K562 (cell line): ENCODE data around the gene LCN12. TPM values are rescaled to one million over a fixed set of nuclear protein-coding genes. Genes with fewer than 3 reads are reported as not detected.

Source experiments
- ATAC-seq: fragments of 200-7000 bp; cut with Tn5 transposase; 3 replicates; pipeline ENCODE4 v1.9.1; 2020; ENCODE audit warnings: moderate library complexity
- BruUV-seq: library from RNA; stranded (reverse); fragments of 400-500 nt; replicated peaks from 2 replicates; lab custom pipeline; 2021; lab: Mats Ljungman, UMichigan
- CTCF ChIA-PET: fragments of 300-600 bp; formaldehyde crosslinking; extraction: SDS; loops from one replicate; lab custom pipeline; 2021; ENCODE audit warnings: low intra/inter-chr PET ratio; lab: Yijun Ruan, JAX
- POLR2A ChIA-PET: fragments of 300-600, 350-650 bp; sonication (Branson Sonifier 250); formaldehyde crosslinking; extraction: SDS; loops from one replicate; lab custom pipeline; 2021; ENCODE audit warnings: antibody characterized with exemption, inconsistent platforms; lab: Yijun Ruan, JAX
- DNase-seq, 4 experiments: peaks; one replicate each; pipeline versions ENCODE4 v3.0.0 to v3.0.0-alpha.2; 2011 to 2018; ENCODE audit warnings: low spot score in 3 of 4, mixed read lengths in 3 of 4; ENCODE audit errors: extremely low read depth in 1 of 4
- FAIRE-seq: peaks from 2 replicates; lab custom pipeline; 2011; peaks lifted over from hg19 to GRCh38; lab: Jason Lieb, UNC
- H2AFZ ChIP-seq: 2 replicates; pipeline ENCODE4 v1.6.0; 2011; ENCODE audit warnings: low read depth, low read length, control low read depth, inconsistent platforms
- H3K27ac ChIP-seq: fragments of 200-600 bp; 3 replicates; pipeline ENCODE4 v1.8.0; 2011; ENCODE audit warnings: low read depth, mild to moderate bottlenecking, control low read depth, inconsistent platforms, low read length, moderate library complexity, mixed read lengths; ENCODE audit errors: extremely low read depth
- H3K27me3 ChIP-seq, 2 experiments: fragments of 300-600 bp in 1 of 2; 2 replicates in 1 of 2; 3 replicates in 1 of 2; pipeline versions ENCODE4 v1.6.0 to v1.8.0; 2011; ENCODE audit warnings: inconsistent platforms in 2 of 2, low read length in 2 of 2, mild to moderate bottlenecking in 1 of 2, mixed read lengths in 1 of 2, moderate library complexity in 1 of 2; ENCODE audit not compliant: control insufficient read depth in 2 of 2, insufficient read depth in 2 of 2
- H3K36me3 ChIP-seq: fragments of 300-600 bp; 3 replicates; pipeline ENCODE4 v1.8.0; 2011; ENCODE audit warnings: mild to moderate bottlenecking, low read length, inconsistent platforms; ENCODE audit not compliant: control insufficient read depth, insufficient read depth
- H3K4me1 ChIP-seq, 2 experiments: fragments of 200-600 bp in 1 of 2; replicated peaks in 1 of 2; 2 replicates in 1 of 2; 3 replicates in 1 of 2; pipeline versions ENCODE4 v1.5.1 to v1.8.0; 2011; ENCODE audit warnings: inconsistent platforms in 2 of 2, low read length in 2 of 2, mild to moderate bottlenecking in 1 of 2, mixed read lengths in 1 of 2, moderate library complexity in 1 of 2; ENCODE audit not compliant: control insufficient read depth in 2 of 2, insufficient read depth in 2 of 2
- H3K4me2 ChIP-seq: 2 replicates; pipeline ENCODE4 v1.6.1; 2011; ENCODE audit warnings: low read length, control low read depth, inconsistent platforms, mixed read lengths; ENCODE audit not compliant: insufficient read depth
- H3K4me3 ChIP-seq: fragments of 200-600 bp; sonication (generic), shearing (Covaris generic); 2 replicates; pipeline ENCODE4 v1.5.1; 2016; ENCODE audit warnings: control low read depth, inconsistent platforms
- H3K79me2 ChIP-seq: fragments of 200-600 bp; 3 replicates; pipeline ENCODE4 v1.8.0; 2011; ENCODE audit warnings: low read length, inconsistent platforms; ENCODE audit not compliant: control insufficient read depth, insufficient read depth
- H3K9ac ChIP-seq, 2 experiments: 2 replicates each; pipeline versions ENCODE4 v1.6.0 to v1.6.1; 2011; ENCODE audit warnings: low read depth in 2 of 2, low read length in 2 of 2, control low read depth in 1 of 2, inconsistent platforms in 1 of 2, mild to moderate bottlenecking in 1 of 2, mixed read lengths in 1 of 2; ENCODE audit not compliant: insufficient read depth in 1 of 2
- H3K9me1 ChIP-seq: one replicate; pipeline ENCODE4 v1.6.0; 2011; ENCODE audit warnings: inconsistent platforms, mild to moderate bottlenecking, low read length, moderate library complexity; ENCODE audit not compliant: control insufficient read depth, insufficient read depth
- H3K9me3 ChIP-seq: replicated peaks from 2 replicates; pipeline ENCODE4 v1.5.1; 2011; ENCODE audit warnings: low read depth, low read length, inconsistent platforms; ENCODE audit not compliant: control insufficient read depth, insufficient read depth
- H4K20me1 ChIP-seq: replicated peaks from 2 replicates; pipeline ENCODE4 v1.6.1; 2011; ENCODE audit warnings: low read length, inconsistent platforms, mixed read lengths; ENCODE audit not compliant: control insufficient read depth, insufficient read depth
- BACH1 ChIP-seq: fragments of 200-800 bp; sonication (Bioruptor generic); IDR thresholded peaks from 2 replicates; pipeline ENCODE4 v1.6.1; 2016; ENCODE audit warnings: missing genetic modification characterization, missing compliant biosample characterization
- CHAMP1 ChIP-seq: fragments of 450-650 bp; IDR thresholded peaks from 2 replicates; pipeline ENCODE4 v1.6.1; 2016; ENCODE audit warnings: mild to moderate bottlenecking
- ETV1 ChIP-seq: fragments of 450-650 bp; conservative IDR thresholded peaks from 2 replicates; pipeline ENCODE4 v1.6.1; 2016; ENCODE audit warnings: missing genetic modification characterization, control low read depth, low read depth, missing compliant biosample characterization
- HNRNPLL ChIP-seq: fragments of 200-400 bp; formaldehyde crosslinking; IDR thresholded peaks from 2 replicates; pipeline ENCODE4 v1.6.1; 2017; ENCODE audit warnings: low read length, low read depth, mild to moderate bottlenecking; ENCODE audit not compliant: poor library complexity, severe bottlenecking
- IFI16 ChIP-seq: fragments of 250-450 bp; sonication (Bioruptor Pico); IDR thresholded peaks from 2 replicates; pipeline ENCODE4 v2.1.2; 2022; ENCODE audit warnings: mild to moderate bottlenecking, inconsistent platforms
- L3MBTL2 ChIP-seq: fragments of 450-650 bp; IDR thresholded peaks from 2 replicates; pipeline ENCODE4 v1.6.1; 2016; ENCODE audit warnings: mild to moderate bottlenecking, moderate library complexity
- PCBP2 ChIP-seq: fragments of 200-400 bp; formaldehyde crosslinking; IDR thresholded peaks from 2 replicates; pipeline ENCODE4 v1.6.1; 2018; ENCODE audit warnings: low read length, low read depth, mild to moderate bottlenecking, moderate library complexity; ENCODE audit not compliant: poor library complexity, severe bottlenecking
- POLR2G ChIP-seq: fragments of 200-400 bp; formaldehyde crosslinking; IDR thresholded peaks from 2 replicates; pipeline ENCODE4 v1.6.1; 2017; ENCODE audit warnings: low read depth, mild to moderate bottlenecking, antibody characterized with exemption, low read length, moderate library complexity
- SIN3B ChIP-seq: fragments of 450-650 bp; IDR thresholded peaks from 2 replicates; pipeline ENCODE4 v1.6.1; 2017; ENCODE audit warnings: low read depth, mild to moderate bottlenecking, moderate library complexity
- TEAD2 ChIP-seq: fragments of 450-650 bp; IDR thresholded peaks from 2 replicates; pipeline ENCODE4 v1.6.1; 2016; ENCODE audit warnings: missing genetic modification characterization, control low read depth, missing compliant biosample characterization
- ZNF408 ChIP-seq: fragments of 250-450 bp; sonication (Bioruptor Pico); IDR thresholded peaks from 2 replicates; pipeline ENCODE4 v1.4.0; 2020; ENCODE audit warnings: low read depth, mild to moderate bottlenecking, moderate library complexity
- WGBS: fragments of 100-300 bp; shearing (Covaris generic); methylation state at CpG from one replicate; pipeline ENCODE4 v1.1.6; 2016; ENCODE audit warnings: low coverage, mixed read lengths; ENCODE audit not compliant: insufficient coverage; ENCODE audit errors: missing lambda C conversion rate; 5-methylcytosine and 5-hydroxymethylcytosine counted together
- in situ Hi-C: fragments of 300-500 bp; cut with MboI; formaldehyde crosslinking; loops from 4 replicates; pipeline ENCODE4 v1.15.0; 2018; ENCODE audit warnings: inconsistent platforms, mixed read lengths
- intact Hi-C: fragments of 100-400 bp; cut with micrococcal nuclease; formaldehyde crosslinking; loops from 2 replicates; pipeline ENCODE4 v1.14.2; 2022
- polyA plus RNA-seq, 8 experiments: library from polyadenylated mRNA; depleted of rRNA in 4 of 8; stranded (reverse) in 5 of 8; unstranded in 3 of 8; fragments of >200 nt; fragmentation: Nextera tagmentation in 2 of 8; fragmentation: Illumina TruSeq in 1 of 8; extraction: Ambion mirVana in 2 of 8; extraction: Trizol in 1 of 8; gene quantifications; 2 replicates each; pipeline versions ENCODE4 v1.2.1 to v1.2.3, GENCODE V29; 2011 to 2014; ENCODE audit warnings: inconsistent platforms in 1 of 8, missing spikeins in 1 of 8
- total RNA-seq, 7 experiments: library from RNA; depleted of rRNA in 6 of 7; stranded (reverse); fragments of >200 nt in 6 of 7; fragmentation: Illumina TruSeq in 2 of 7; extraction: Trizol in 2 of 7; gene quantifications; 2 replicates each; pipeline versions ENCODE4 v1.2.1 to v1.2.3, GENCODE V29; 2011 to 2021; ENCODE audit warnings: low replicate concordance in 1 of 7
- TF ChIP-seq, protein P1 (sequence below), 3 experiments: IDR thresholded peaks in 2 of 3; conservative IDR thresholded peaks in 1 of 3; 2 replicates each; pipeline ENCODE4 v1.5.1; 2011 to 2012; ENCODE audit warnings: low read length in 3 of 3, mild to moderate bottlenecking in 3 of 3, control low read depth in 2 of 3, improper control_type of control experiment in 1 of 3, inconsistent platforms in 1 of 3, low read depth in 1 of 3, mixed read lengths in 1 of 3, moderate library complexity in 1 of 3; ENCODE audit not compliant: insufficient read depth in 2 of 3
- TF ChIP-seq, protein P2 (sequence below): fragments of 250-450 bp; sonication (Bioruptor Pico); IDR thresholded peaks from 2 replicates; pipeline ENCODE4 v1.5.0; 2021; ENCODE audit warnings: mild to moderate bottlenecking, borderline replicate concordance

The LCN12 gene
- total and polyA plus RNA-seq, 9 of the 15 experiments (the other 6 are each of a cell fraction or from before 2014, with no cell fraction given), result 0.05 TPM; not detected in 8

GRCh38 chr9:136910901-136911245 is 41.2 kb upstream of the LCN12 start:
- in situ Hi-C loops (no loop called here), intact Hi-C loops (no loop called here)
- ATAC-seq (peak; percentile 58; the same call in 2 of the 3 replicates), FAIRE-seq (no peak), DNase-seq (no peak)
- H3K27me3 ChIP-seq, result no peaks in the 10 kb centered on the region
- TF ChIP-seq TEAD2 (no peak), IFI16 (CRISPR knock-in tag) (no peak), ETV1 (no peak), SIN3B (no peak), BACH1 (no peak), CHAMP1 (no peak), ZNF408 (CRISPR knock-in tag) (no peak), POLR2G (0 out of 2 replicates have a peak, but pooled peaks have one; percentile 21), L3MBTL2 (no peak), HNRNPLL (no peak), PCBP2 (no peak)
- TF ChIP-seq, protein P1, sequence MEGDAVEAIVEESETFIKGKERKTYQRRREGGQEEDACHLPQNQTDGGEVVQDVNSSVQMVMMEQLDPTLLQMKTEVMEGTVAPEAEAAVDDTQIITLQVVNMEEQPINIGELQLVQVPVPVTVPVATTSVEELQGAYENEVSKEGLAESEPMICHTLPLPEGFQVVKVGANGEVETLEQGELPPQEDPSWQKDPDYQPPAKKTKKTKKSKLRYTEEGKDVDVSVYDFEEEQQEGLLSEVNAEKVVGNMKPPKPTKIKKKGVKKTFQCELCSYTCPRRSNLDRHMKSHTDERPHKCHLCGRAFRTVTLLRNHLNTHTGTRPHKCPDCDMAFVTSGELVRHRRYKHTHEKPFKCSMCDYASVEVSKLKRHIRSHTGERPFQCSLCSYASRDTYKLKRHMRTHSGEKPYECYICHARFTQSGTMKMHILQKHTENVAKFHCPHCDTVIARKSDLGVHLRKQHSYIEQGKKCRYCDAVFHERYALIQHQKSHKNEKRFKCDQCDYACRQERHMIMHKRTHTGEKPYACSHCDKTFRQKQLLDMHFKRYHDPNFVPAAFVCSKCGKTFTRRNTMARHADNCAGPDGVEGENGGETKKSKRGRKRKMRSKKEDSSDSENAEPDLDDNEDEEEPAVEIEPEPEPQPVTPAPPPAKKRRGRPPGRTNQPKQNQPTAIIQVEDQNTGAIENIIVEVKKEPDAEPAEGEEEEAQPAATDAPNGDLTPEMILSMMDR (IDR thresholded peaks at IDR 0.05 in 2 of 3, conservative IDR thresholded peaks at IDR 0.05 in 1 of 3; ENCODE audit: insufficient read depth in 2 of 3, low read depth in 1 of 3, low read length in 3 of 3), result peak in 1 of 3 experiments; percentile 4; a peak in 1 of 6 replicates
- TF ChIP-seq, protein P2, sequence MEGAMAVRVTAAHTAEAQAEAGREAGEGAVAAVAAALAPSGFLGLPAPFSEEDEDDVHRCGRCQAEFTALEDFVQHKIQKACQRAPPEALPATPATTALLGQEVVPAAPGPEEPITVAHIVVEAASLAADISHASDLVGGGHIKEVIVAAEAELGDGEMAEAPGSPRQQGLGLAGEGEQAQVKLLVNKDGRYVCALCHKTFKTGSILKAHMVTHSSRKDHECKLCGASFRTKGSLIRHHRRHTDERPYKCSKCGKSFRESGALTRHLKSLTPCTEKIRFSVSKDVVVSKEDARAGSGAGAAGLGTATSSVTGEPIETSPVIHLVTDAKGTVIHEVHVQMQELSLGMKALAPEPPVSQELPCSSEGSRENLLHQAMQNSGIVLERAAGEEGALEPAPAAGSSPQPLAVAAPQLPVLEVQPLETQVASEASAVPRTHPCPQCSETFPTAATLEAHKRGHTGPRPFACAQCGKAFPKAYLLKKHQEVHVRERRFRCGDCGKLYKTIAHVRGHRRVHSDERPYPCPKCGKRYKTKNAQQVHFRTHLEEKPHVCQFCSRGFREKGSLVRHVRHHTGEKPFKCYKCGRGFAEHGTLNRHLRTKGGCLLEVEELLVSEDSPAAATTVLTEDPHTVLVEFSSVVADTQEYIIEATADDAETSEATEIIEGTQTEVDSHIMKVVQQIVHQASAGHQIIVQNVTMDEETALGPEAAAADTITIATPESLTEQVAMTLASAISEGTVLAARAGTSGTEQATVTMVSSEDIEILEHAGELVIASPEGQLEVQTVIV, result no peak
- peaks cover 0 to 12% of the 10 kb centered on the region in 2 experiments; a peak in 1 of 5 replicates for H3K4me1 ChIP-seq
- no peaks in the 10 kb centered on the region for H3K9me1 ChIP-seq
- H3K4me3 ChIP-seq, result no peak overlapping the region
- peaks cover 86% of the 10 kb centered on the region for H3K36me3 ChIP-seq
- no TSS peak for BruUV-seq
- ChIA-PET POLR2A (interaction anchor here (0.6 kb wide), 1 partner anchor 25 kb away, joined by 3 read pairs; no protein-coding TSS in a partner anchor), CTCF (no interaction called here)
- WGBS, result 88% methylated on average over 11 of the region's 12 CpGs
- H3K79me2 ChIP-seq, result peaks cover 7% of the 10 kb centered on the region; the same call in 1 of the 3 replicates
- H2AFZ ChIP-seq, result no peak overlapping the region
- H3K27ac ChIP-seq, result no peak overlapping the region
- H4K20me1 ChIP-seq, result no peaks in the 10 kb centered on the region
- H3K9ac ChIP-seq, result no peak overlapping the region
- no peaks in the 10 kb centered on the region for H3K9me3 ChIP-seq
- H3K4me2 ChIP-seq, result no peak overlapping the region
